ENCODE data around the gene TUBG1. TPM values are rescaled to one million over a fixed set of nuclear protein-coding genes. Genes with fewer than 3 reads are reported as not detected.

Gene TUBG1
- total and polyA plus RNA-seq, 8 donors: 31.5 to 63.2 (median 39.9) TPM

- intact Hi-C loops (cut with DNase I): no loop called here
- peaks cover 31 to 71% of the 10 kb centered on the region in 2 donors for H3K4me1 ChIP-seq
- DNase-seq: no peak
- H3K27me3 ChIP-seq: no peaks in the 10 kb centered on the region
- H3K9me3 ChIP-seq: no peaks in the 10 kb centered on the region
- peaks cover 0 to 47% of the 10 kb centered on the region in 2 donors for H3K36me3 ChIP-seq
- peak overlapping the region in 1 of 2 donors; percentile 97 for H3K27ac ChIP-seq
- no peak for ATAC-seq
- TF ChIP-seq CTCF (IDR thresholded peaks at IDR 0.05): no peak
- H3K4me3 ChIP-seq: no peak overlapping the region
Observed at GRCh38 chr17:42565523-42566214, 43.8 kb upstream of the TUBG1 start.

- DNase-seq: no peak
- Histone ChIP-seq H3K4me3 (peak overlapping the region; percentile 96), H3K36me3 (peaks cover 0 to 54% of the 10 kb centered on the region in 2 donors), H3K27me3 (no peaks in the 10 kb centered on the region), H3K4me1 (peaks cover 29 to 74% of the 10 kb centered on the region in 2 donors), H3K27ac (peak overlapping the region; percentile 92 to 97), H3K9me3 (no peaks in the 10 kb centered on the region)
- no peak for TF ChIP-seq CTCF (IDR thresholded peaks at IDR 0.05)
- intact Hi-C loops (cut with DNase I): no loop called here
- ATAC-seq: peak; percentile 7
Observed at GRCh38 chr17:42566215-42566882, 43.1 kb upstream of the TUBG1 start.

GRCh38 chr17:42566883-42567573 is 42.5 kb upstream of the TUBG1 start, which contains the start of gene MLX:
MLX (plus strand) TSS chr17:42567100; CDS start chr17:42567125, 25 bp downstream.
- Histone ChIP-seq H3K27ac (peak within 1 kb of the TSS; percentile 92 to 97), H3K4me3 (peak within 1 kb of the TSS; percentile 96), H3K36me3 (peaks cover 0 to 60% of the 10 kb centered on the region in 2 donors), H3K4me1 (peaks cover 26 to 74% of the 10 kb centered on the region in 2 donors), H3K9me3 (no peaks in the 10 kb centered on the region), H3K27me3 (no peaks in the 10 kb centered on the region)
- ATAC-seq: peak; percentile 79
- no peak for TF ChIP-seq CTCF (IDR thresholded peaks at IDR 0.05)
- DNase-seq: peak; percentile 90 to 98 (median 94)
- intact Hi-C loops (cut with DNase I): no loop called here

- Histone ChIP-seq H3K9me3 (no peaks in the 10 kb centered on the region), H3K27me3 (no peaks in the 10 kb centered on the region), H3K36me3 (peaks cover 0 to 75% of the 10 kb centered on the region in 2 donors), H3K27ac (peak overlapping the region in 1 of 2 donors; percentile 97), H3K4me3 (peak overlapping the region in 1 of 2 donors; percentile 96), H3K4me1 (peaks cover 16 to 66% of the 10 kb centered on the region in 2 donors)
- TF ChIP-seq CTCF (IDR thresholded peaks at IDR 0.05): no peak
- intact Hi-C loops (cut with DNase I): no loop called here
- no peak for ATAC-seq
- no peak for DNase-seq
Observed at GRCh38 chr17:42568341-42569111, 41.0 kb upstream of the TUBG1 start.
